ENCODE measurements around the gene ETNPPL. TPM values are rescaled to one million over a fixed set of nuclear protein-coding genes. Genes with fewer than 3 reads are reported as not detected.

ETNPPL gene
- total and polyA plus RNA-seq, 2 of the 4 experiments (the other 2 are of a cell fraction) = not detected

GRCh38 chr4:108794136-108794535 is 31.3 kb upstream of the ETNPPL start:
- Histone ChIP-seq H3K4ac (ENCODE audit: low read depth, low read length) (no peak overlapping the region), H3K36me3 (ENCODE audit: control insufficient read depth, insufficient read depth, low read length) (no peaks in the 10 kb centered on the region), H3K14ac (replicated peaks; ENCODE audit: low read depth, low read length) (no peak overlapping the region), H3K18ac (ENCODE audit: low read depth, low read length) (no peak overlapping the region), H4K20me1 (ENCODE audit: insufficient read depth, low read length) (no peaks in the 10 kb centered on the region), H4K8ac (ENCODE audit: low read depth in 2 of 2, low read length in 2 of 2) (no peak overlapping the region), H3K4me1 (ENCODE audit: control insufficient read depth, insufficient read depth, low read length) (no peaks in the 10 kb centered on the region), H3K9me1 (ENCODE audit: insufficient read depth, low read length) (no peaks in the 10 kb centered on the region), H3K9me3 (ENCODE audit: control insufficient read depth, insufficient read depth, low read length) (no peaks in the 10 kb centered on the region), H4K91ac (ENCODE audit: insufficient read depth, low read depth, low read length) (no peak overlapping the region), H2AK5ac (ENCODE audit: low read depth, low read length) (no peak overlapping the region), H2AK9ac (replicated peaks; ENCODE audit: low read depth, low read length, poor library complexity) (no peak overlapping the region), H2BK5ac (ENCODE audit: low read depth, low read length, poor library complexity, severe bottlenecking) (no peak overlapping the region), H2BK15ac (ENCODE audit: low read depth, low read length) (no peak overlapping the region), H3K9ac (ENCODE audit: low read depth, low read length) (no peak overlapping the region), H3K27ac (ENCODE audit: insufficient read depth, low read length) (no peak overlapping the region), H3K23ac (ENCODE audit: low read depth, low read length) (no peak overlapping the region), H2BK20ac (ENCODE audit: low read depth, low read length) (no peak overlapping the region), H2BK120ac (ENCODE audit: low read depth, low read length) (no peak overlapping the region), H2AFZ (replicated peaks; ENCODE audit: low read length, poor library complexity) (no peak overlapping the region), H4K5ac (ENCODE audit: low read depth, low read length) (no peak overlapping the region), H3K27me3 (ENCODE audit: control insufficient read depth, insufficient read depth, low read length) (no peaks in the 10 kb centered on the region), H3K79me1 (ENCODE audit: low read depth in 1 of 2, low read length in 2 of 2) (no peaks in the 10 kb centered on the region), H3K4me3 (ENCODE audit: insufficient read depth, low read depth, low read length) (no peak overlapping the region), H3K4me2 (ENCODE audit: low read depth, low read length) (no peak overlapping the region), H3K56ac (ENCODE audit: extremely low read depth, insufficient read depth, low read length) (no peak overlapping the region)
- in situ Hi-C loops (cut with MboI; ENCODE audit: low sequenced_read_pairs) (no loop called here), intact Hi-C loops (cut with micrococcal nuclease) (no loop called here), dilution Hi-C loops (cut with HindIII; ENCODE audit: low sequenced_read_pairs, unreplicated experiment) (no loop called here)
- ChIA-PET CTCF (interaction anchor here (0.5 kb wide), 1 partner anchor 42 kb away, joined by 5 read pairs; no protein-coding TSS in a partner anchor), POLR2A (ENCODE audit: unreplicated experiment) (no interaction called here)
- no TSS peak for BruUV-seq (replicated peaks)
- no CpG with 5 or more reads among the region's 1 CpG for WGBS, 2 experiments (ENCODE audit: extremely low coverage in 2 of 2, insufficient read length in 1 of 2)
- DNase-seq = peak; percentile 2
- no peak for ATAC-seq (ENCODE audit: low read depth)
- TF ChIP-seq CEBPB (IDR thresholded peaks at IDR 0.05; ENCODE audit: low read depth, low read length) = no peak
- TF ChIP-seq POLR2A (IDR thresholded peaks at IDR 0.05; ENCODE audit: low read depth, low read length) = no peak
- TF ChIP-seq SMC3 (IDR thresholded peaks at IDR 0.05; ENCODE audit: low read depth, low read length) = no peak
- no peak for TF ChIP-seq MXI1 (IDR thresholded peaks at IDR 0.05; ENCODE audit: borderline replicate concordance, low read depth, low read length)
- no peak for TF ChIP-seq USF2 (IDR thresholded peaks at IDR 0.05; ENCODE audit: low read depth, low read length)
- TF ChIP-seq ELK1 (IDR thresholded peaks at IDR 0.05; ENCODE audit: borderline replicate concordance, low read depth, low read length) = no peak
- no peak for TF ChIP-seq MAZ (IDR thresholded peaks at IDR 0.05; ENCODE audit: borderline replicate concordance, low read depth, low read length)
- no peak for TF ChIP-seq CHD1 (IDR thresholded peaks at IDR 0.05; ENCODE audit: low read depth, low read length)
- no peak for TF ChIP-seq CTCF (conservative IDR thresholded peaks at IDR 0.05; ENCODE audit: low read depth, low read length)
- no peak for TF ChIP-seq RFX5 (IDR thresholded peaks at IDR 0.05; ENCODE audit: low read depth, low read length)
- TF ChIP-seq NFE2L2 (IDR thresholded peaks at IDR 0.05; ENCODE audit: low read depth, low read length) = no peak
- no peak for TF ChIP-seq FOS (IDR thresholded peaks at IDR 0.05; ENCODE audit: low read depth, low read length)
- no peak for TF ChIP-seq RAD21 (IDR thresholded peaks at IDR 0.05; ENCODE audit: low read length)
- TF ChIP-seq BHLHE40 (IDR thresholded peaks at IDR 0.05; ENCODE audit: low read depth, low read length) = no peak
- TF ChIP-seq RCOR1 (IDR thresholded peaks at IDR 0.05; ENCODE audit: insufficient replicate concordance, low read length) = no peak
- no peak for TF ChIP-seq MAFK (IDR thresholded peaks at IDR 0.05; ENCODE audit: low read depth, low read length)
